RWPE2 (cell line): ENCODE measurements around the gene AKNAD1.

Source experiments
- ATAC-seq: fragments of 200-7000 bp; cut with Tn5 transposase; 3 replicates; pipeline ENCODE4 v1.9.1; 2021; ENCODE audit warnings: low read depth
- DNase-seq: peaks from one replicate; pipeline ENCODE4 v3.0.0-alpha.2; 2020; ENCODE audit warnings: low spot score
- H3K27ac ChIP-seq: fragments of 450-650 bp; 2 replicates; pipeline ENCODE4 v1.5.1; 2017; ENCODE audit warnings: mild to moderate bottlenecking; ENCODE audit not compliant: poor library complexity, severe bottlenecking
- H3K27me3 ChIP-seq: fragments of 250-450 bp; sonication (Bioruptor Pico); 2 replicates; pipeline ENCODE4 v1.5.1; 2021; ENCODE audit warnings: mild to moderate bottlenecking, moderate library complexity; ENCODE audit not compliant: insufficient read depth, poor library complexity, severe bottlenecking
- H3K36me3 ChIP-seq: fragments of 250-450 bp; sonication (Bioruptor Pico); 2 replicates; pipeline ENCODE4 v1.5.1; 2020; ENCODE audit warnings: low read depth, mild to moderate bottlenecking, moderate library complexity
- H3K4me1 ChIP-seq: fragments of 250-450 bp; sonication (Bioruptor Pico); 2 replicates; pipeline ENCODE4 v1.5.1; 2021; ENCODE audit warnings: mild to moderate bottlenecking, moderate library complexity; ENCODE audit not compliant: insufficient read depth, poor library complexity, severe bottlenecking
- H3K4me3 ChIP-seq: fragments of 250-450 bp; sonication (Bioruptor Pico); 2 replicates; pipeline ENCODE4 v1.5.1; 2021; ENCODE audit warnings: mild to moderate bottlenecking, moderate library complexity; ENCODE audit not compliant: severe bottlenecking
- H3K9me3 ChIP-seq: fragments of 250-450 bp; sonication (Bioruptor Pico); 2 replicates; pipeline ENCODE4 v1.5.1; 2021; ENCODE audit warnings: mild to moderate bottlenecking, moderate library complexity; ENCODE audit not compliant: severe bottlenecking
- CTCF ChIP-seq: fragments of 450-650 bp; IDR thresholded peaks from one replicate; pipeline ENCODE4 v1.5.1; 2017; ENCODE audit warnings: mild to moderate bottlenecking, moderate library complexity; ENCODE audit not compliant: poor library complexity, severe bottlenecking

The AKNAD1 gene

GRCh38 chr1:108878160-108878469 is 21.2 kb upstream of the AKNAD1 start:
- DNase-seq (no peak), ATAC-seq (no peak)
- TF ChIP-seq CTCF, result no peak
- Histone ChIP-seq H3K4me1 (peaks cover 32% of the 10 kb centered on the region), H3K27me3 (no peaks in the 10 kb centered on the region), H3K36me3 (peaks cover 10% of the 10 kb centered on the region), H3K9me3 (no peaks in the 10 kb centered on the region), H3K27ac (peak overlapping the region; percentile 70), H3K4me3 (peak overlapping the region; percentile 68)

GRCh38 chr1:108877348-108878159 is 20.7 kb upstream of the AKNAD1 start:
- no peak for DNase-seq

GRCh38 chr1:108871050-108871724 is 14.3 kb upstream of the AKNAD1 start:
- Histone ChIP-seq H3K9me3 (no peaks in the 10 kb centered on the region), H3K4me3 (no peak overlapping the region), H3K36me3 (no peaks in the 10 kb centered on the region), H3K27ac (no peak overlapping the region), H3K27me3 (no peaks in the 10 kb centered on the region), H3K4me1 (no peaks in the 10 kb centered on the region)
- ATAC-seq, result no peak
- no peak for TF ChIP-seq CTCF
- DNase-seq, result no peak

More at GRCh38 chr1:108877348-108878159, 20.7 kb upstream of the AKNAD1 start:
- Histone ChIP-seq H3K27ac (peak overlapping the region; percentile 70), H3K9me3 (no peaks in the 10 kb centered on the region), H3K4me3 (peak overlapping the region; percentile 68), H3K27me3 (no peaks in the 10 kb centered on the region), H3K4me1 (peaks cover 32% of the 10 kb centered on the region), H3K36me3 (peaks cover 9% of the 10 kb centered on the region)
- ATAC-seq, result 0 out of 3 replicates have a peak, but pooled peaks have one; percentile 14
- TF ChIP-seq CTCF, result no peak

GRCh38 chr1:108865316-108865910 is 8.5 kb upstream of the AKNAD1 start:
- H3K4me3 ChIP-seq, result no peak overlapping the region
- no peaks in the 10 kb centered on the region for H3K9me3 ChIP-seq
- DNase-seq (no peak), ATAC-seq (no peak)
- no peak for TF ChIP-seq CTCF
- no peak overlapping the region for H3K27ac ChIP-seq
- H3K27me3 ChIP-seq, result no peaks in the 10 kb centered on the region
- no peaks in the 10 kb centered on the region for H3K4me1 ChIP-seq
- H3K36me3 ChIP-seq, result no peaks in the 10 kb centered on the region
